ENCODE measurements around the gene IER3. TPM values are rescaled to one million over a fixed set of nuclear protein-coding genes. Genes with fewer than 3 reads are reported as not detected.
"Not testable (repeated sequence)": the region's sequence is repeated elsewhere in the genome, so short reads cannot be mapped to it uniquely, and the experiment has no call there.

Gene IER3
- total and polyA plus RNA-seq, 8 donors = 5.5 to 77.0 (median 16.3) TPM

DNA sequence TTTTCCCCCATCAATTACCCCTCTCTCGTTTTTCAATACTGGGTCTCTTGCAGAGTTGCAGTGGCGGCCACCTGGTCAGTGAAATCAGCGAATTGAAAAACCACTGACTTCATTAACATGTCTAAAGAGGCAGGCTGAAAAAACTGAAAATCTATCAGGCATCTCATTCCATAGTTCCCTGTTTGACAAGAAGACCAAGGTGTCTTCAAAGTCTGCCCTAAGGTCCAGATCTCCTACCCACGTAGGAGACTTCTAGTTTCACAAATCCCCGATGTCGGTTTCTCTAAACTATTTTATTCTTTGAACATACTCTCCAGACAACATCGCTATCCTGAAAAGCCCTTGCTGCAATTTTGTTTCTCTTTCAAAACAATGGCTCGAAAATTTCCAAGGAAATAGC, 25.0 kb downstream of the IER3 start:
- Histone ChIP-seq H3K27me3 (no peaks in the 10 kb centered on the region), H3K4me3 (peak overlapping the region; percentile 80), H3K36me3 (peaks cover 8 to 33% of the 10 kb centered on the region in 2 donors), H3K9me3 (no peaks in the 10 kb centered on the region), H3K27ac (peak overlapping the region; percentile 94), H3K4me1 (peaks cover 33 to 66% of the 10 kb centered on the region in 2 donors)
- intact Hi-C loops (cut with DNase I) = no loop called here
- no peak for ATAC-seq
- TF ChIP-seq, protein P1, sequence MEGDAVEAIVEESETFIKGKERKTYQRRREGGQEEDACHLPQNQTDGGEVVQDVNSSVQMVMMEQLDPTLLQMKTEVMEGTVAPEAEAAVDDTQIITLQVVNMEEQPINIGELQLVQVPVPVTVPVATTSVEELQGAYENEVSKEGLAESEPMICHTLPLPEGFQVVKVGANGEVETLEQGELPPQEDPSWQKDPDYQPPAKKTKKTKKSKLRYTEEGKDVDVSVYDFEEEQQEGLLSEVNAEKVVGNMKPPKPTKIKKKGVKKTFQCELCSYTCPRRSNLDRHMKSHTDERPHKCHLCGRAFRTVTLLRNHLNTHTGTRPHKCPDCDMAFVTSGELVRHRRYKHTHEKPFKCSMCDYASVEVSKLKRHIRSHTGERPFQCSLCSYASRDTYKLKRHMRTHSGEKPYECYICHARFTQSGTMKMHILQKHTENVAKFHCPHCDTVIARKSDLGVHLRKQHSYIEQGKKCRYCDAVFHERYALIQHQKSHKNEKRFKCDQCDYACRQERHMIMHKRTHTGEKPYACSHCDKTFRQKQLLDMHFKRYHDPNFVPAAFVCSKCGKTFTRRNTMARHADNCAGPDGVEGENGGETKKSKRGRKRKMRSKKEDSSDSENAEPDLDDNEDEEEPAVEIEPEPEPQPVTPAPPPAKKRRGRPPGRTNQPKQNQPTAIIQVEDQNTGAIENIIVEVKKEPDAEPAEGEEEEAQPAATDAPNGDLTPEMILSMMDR (IDR thresholded peaks at IDR 0.05) = no peak
- peak in 1 of 4 donors; percentile 20 for DNase-seq

DNA sequence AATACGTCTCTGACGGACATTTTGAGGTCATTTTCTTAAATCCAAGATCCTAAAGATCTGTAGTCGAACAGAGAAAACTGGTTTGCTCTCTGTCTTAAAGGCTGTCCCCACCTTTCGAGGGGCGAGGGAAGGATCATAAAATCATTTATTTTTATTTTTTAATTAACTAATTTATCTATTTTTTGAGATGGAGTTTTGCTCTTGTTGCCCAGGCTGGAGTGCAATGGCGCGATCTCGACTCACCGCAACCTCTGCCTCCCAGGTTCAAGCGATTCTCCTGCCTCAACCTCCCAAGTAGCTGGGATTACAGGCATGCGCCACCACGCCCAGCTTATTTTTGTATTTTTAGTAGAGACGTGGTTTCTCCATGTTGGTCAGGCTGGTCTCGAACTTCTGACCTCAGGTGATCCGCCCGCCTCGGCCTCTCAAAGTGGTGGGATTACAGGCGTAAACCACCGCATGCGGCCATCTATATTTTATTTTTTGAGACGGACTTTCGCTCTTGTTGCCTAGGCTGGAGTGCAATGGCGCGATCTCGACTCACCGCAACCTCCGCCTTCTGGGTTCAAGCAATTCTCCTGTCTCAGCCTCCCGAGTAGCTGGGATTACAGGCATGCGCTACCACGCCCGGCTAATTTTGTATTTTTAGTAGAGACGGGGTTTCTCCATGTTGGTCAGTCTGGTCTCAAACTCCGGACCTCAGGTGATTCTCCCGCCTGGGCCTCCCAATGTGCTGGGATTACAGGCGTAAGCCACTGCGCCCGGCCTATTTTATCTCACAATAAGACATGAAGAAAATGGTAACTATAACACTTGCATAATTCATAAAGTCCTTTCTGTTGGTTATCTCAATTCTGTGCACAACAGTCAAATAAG, 26.3 kb downstream of the IER3 start:
- DNase-seq; ATAC-seq; H3K9me3 ChIP-seq; intact Hi-C loops (cut with DNase I); H3K27me3 ChIP-seq: not testable (repeated sequence)
- peak overlapping the region; percentile 94 for H3K27ac ChIP-seq
- H3K4me3 ChIP-seq = peak overlapping the region; percentile 4 to 67
- TF ChIP-seq, protein P1 (IDR thresholded peaks at IDR 0.05) = peak in 1 of 2 donors; percentile 2
- H3K36me3 ChIP-seq = peaks cover 3 to 33% of the 10 kb centered on the region in 2 donors
- peaks cover 33 to 53% of the 10 kb centered on the region in 2 donors for H3K4me1 ChIP-seq

DNA sequence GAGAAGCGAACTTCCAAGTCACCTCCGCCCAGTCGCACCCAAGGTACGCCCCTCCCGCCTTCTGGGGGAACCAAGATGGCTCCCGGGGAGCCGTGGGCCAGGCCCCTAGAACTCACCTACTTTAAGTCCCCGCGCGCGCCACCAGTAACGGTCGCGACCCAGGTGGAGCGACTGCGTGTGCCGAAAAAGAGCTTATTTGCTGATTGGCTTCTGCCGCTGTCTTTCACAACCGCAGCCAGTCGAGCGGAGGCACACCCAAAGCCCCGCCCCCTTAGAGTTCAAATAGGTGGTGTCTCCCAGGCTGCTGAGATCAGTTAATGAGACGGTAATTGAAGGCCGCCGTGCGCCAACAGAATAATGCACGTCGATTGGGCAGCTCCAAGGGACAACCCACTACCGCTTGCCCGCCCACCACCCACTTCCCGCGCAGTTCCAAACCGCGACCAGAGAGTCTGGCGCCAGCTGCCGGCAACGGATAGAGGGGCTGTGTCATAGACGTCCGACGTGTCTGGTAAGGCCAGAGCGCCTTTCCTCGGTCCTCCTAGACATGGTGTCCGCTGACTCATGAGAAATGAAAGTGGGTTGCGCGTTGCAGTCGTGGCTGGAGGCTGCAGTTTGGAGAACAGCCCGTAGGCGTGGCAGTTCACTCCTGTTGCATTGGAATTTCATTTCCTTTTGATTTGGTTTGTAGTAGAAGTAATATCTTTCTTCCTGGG, 27.1 kb downstream of the IER3 start, which contains the start of gene MDC1:
TSS of gene MDC1 (minus strand) at position 153 of the 716 bp plus-strand sequence. CDS start 2,106 bp downstream, outside the sequence.
- DNase-seq (peak; percentile 99 to 100 (median 100)), ATAC-seq (peak; percentile 80)
- Histone ChIP-seq H3K4me1 (peaks cover 27 to 45% of the 10 kb centered on the region in 2 donors), H3K4me3 (peak within 1 kb of the TSS; percentile 67 to 70), H3K9me3 (no peaks in the 10 kb centered on the region), H3K36me3 (peaks cover 0 to 33% of the 10 kb centered on the region in 2 donors), H3K27me3 (no peaks in the 10 kb centered on the region), H3K27ac (peak within 1 kb of the TSS; percentile 93 to 94)
- TF ChIP-seq, protein P1 (IDR thresholded peaks at IDR 0.05) = peak; percentile 29 to 82
- intact Hi-C loops (cut with DNase I) = no loop called here

DNA sequence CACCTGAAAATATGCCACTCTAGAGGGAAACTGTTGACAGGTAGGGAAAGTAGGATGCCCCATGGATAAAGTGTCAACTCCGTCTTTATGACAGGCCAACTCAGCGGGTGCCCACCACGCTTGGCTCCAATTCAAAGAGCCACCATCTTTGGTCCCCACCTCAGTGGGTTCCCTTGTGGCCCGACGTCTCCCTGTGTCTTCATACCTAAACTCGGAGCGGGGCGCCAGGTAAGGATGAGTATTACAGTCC, 27.5 kb downstream of the IER3 start:
- no peak for DNase-seq
- Histone ChIP-seq H3K9me3 (no peaks in the 10 kb centered on the region), H3K27ac (peak overlapping the region; percentile 87 to 93), H3K27me3 (no peaks in the 10 kb centered on the region), H3K4me3 (peak overlapping the region; percentile 67 to 70), H3K4me1 (peaks cover 22 to 40% of the 10 kb centered on the region in 2 donors), H3K36me3 (peaks cover 0 to 33% of the 10 kb centered on the region in 2 donors)
- ATAC-seq = no peak
- intact Hi-C loops (cut with DNase I) = no loop called here
- TF ChIP-seq, protein P1 (IDR thresholded peaks at IDR 0.05) = no peak

DNA sequence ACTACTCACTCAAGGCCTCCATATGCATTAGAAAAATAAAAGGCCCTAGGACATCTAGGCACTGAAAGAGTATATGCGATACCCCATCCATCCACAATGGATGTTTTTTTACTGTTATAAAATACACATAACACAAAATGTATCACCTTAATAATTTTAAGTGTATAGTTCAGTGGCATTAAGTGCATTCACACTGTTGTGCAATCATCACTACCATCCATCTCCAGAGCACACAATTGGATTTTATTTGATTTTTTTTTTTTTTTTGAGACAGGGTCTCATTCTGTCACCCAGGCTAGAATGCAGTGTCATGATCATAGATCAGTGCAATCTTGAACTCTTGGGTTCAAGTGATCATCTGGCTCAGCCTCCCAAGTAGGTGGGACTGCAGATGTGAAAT, 30.1 kb downstream of the IER3 start:
- no peak overlapping the region for H3K27ac ChIP-seq
- TF ChIP-seq, protein P1 (IDR thresholded peaks at IDR 0.05) = no peak
- H3K9me3 ChIP-seq = no peaks in the 10 kb centered on the region
- intact Hi-C loops (cut with DNase I) = no loop called here
- no peaks in the 10 kb centered on the region for H3K27me3 ChIP-seq
- H3K4me3 ChIP-seq = no peak overlapping the region
- DNase-seq = no peak
- no peak for ATAC-seq
- H3K4me1 ChIP-seq = peaks cover 20 to 32% of the 10 kb centered on the region in 2 donors
- H3K36me3 ChIP-seq = peaks cover 0 to 56% of the 10 kb centered on the region in 2 donors
